HepG2 (cell line): ENCODE measurements around the gene NFAT5. TPM values are rescaled to one million over a fixed set of nuclear protein-coding genes. Genes with fewer than 3 reads are reported as not detected.
"Not testable (repeated sequence)": the region's sequence is repeated elsewhere in the genome, so short reads cannot be mapped to it uniquely, and the experiment has no call there.

Source experiments
- ATAC-seq: fragments of 200-7000 bp; cut with Tn5 transposase; 3 replicates; pipeline ENCODE4 v1.9.1; 2020; ENCODE audit warnings: mild to moderate bottlenecking, moderate library complexity
- BruUV-seq: library from RNA; stranded (reverse); fragments of 400-500 nt; replicated peaks from 2 replicates; lab custom pipeline; 2021; lab: Mats Ljungman, UMichigan
- CTCF ChIA-PET: fragments of 300-600 bp; formaldehyde crosslinking; extraction: SDS; loops from one replicate; lab custom pipeline; 2021; ENCODE audit warnings: low total read pairs, inconsistent platforms, low intra/inter-chr PET ratio; lab: Yijun Ruan, JAX
- POLR2A ChIA-PET: fragments of 350-600 bp; sonication (Branson Sonifier 250); formaldehyde crosslinking; loops from one replicate; lab custom pipeline; 2020; ENCODE audit warnings: antibody characterized with exemption, inconsistent platforms; lab: Yijun Ruan, JAX
- DNase-seq: peaks from one replicate; pipeline ENCODE4 v3.0.0-alpha.2; 2015; ENCODE audit warnings: low spot score
- FAIRE-seq: peaks from 3 replicates; lab custom pipeline; 2011; peaks lifted over from hg19 to GRCh38; lab: Jason Lieb, UNC
- H2AFZ ChIP-seq: one replicate; pipeline ENCODE4 v1.6.1; 2011; ENCODE audit warnings: low read length, inconsistent platforms
- H3K27ac ChIP-seq: fragments of 300-600 bp; 3 replicates; pipeline ENCODE4 v1.8.0; 2011; ENCODE audit warnings: mixed run types, mild to moderate bottlenecking, mixed read lengths, low read length, inconsistent platforms; ENCODE audit not compliant: insufficient read depth; ENCODE audit errors: extremely low read length
- H3K27me3 ChIP-seq, 2 experiments: fragments of 200-600 bp in 1 of 2; 2 replicates in 1 of 2; 3 replicates in 1 of 2; pipeline versions ENCODE4 v1.6.0 to v1.8.0; 2011; ENCODE audit warnings: low read length in 2 of 2, mild to moderate bottlenecking in 2 of 2, moderate library complexity in 2 of 2, inconsistent platforms in 1 of 2; ENCODE audit not compliant: insufficient read depth in 2 of 2, control insufficient read depth in 1 of 2
- H3K36me3 ChIP-seq, 2 experiments: fragments of 200-600 bp in 1 of 2; replicated peaks in 1 of 2; 2 replicates in 1 of 2; 3 replicates in 1 of 2; pipeline versions ENCODE4 v1.5.1 to v1.8.0; 2011; ENCODE audit warnings: low read length in 2 of 2, inconsistent platforms in 1 of 2; ENCODE audit not compliant: insufficient read depth in 2 of 2, control insufficient read depth in 1 of 2
- H3K4me1 ChIP-seq: 2 replicates; pipeline ENCODE4 v1.5.1; 2012; ENCODE audit warnings: low read length, inconsistent platforms; ENCODE audit not compliant: insufficient read depth
- H3K4me2 ChIP-seq: 2 replicates; pipeline ENCODE4 v1.6.0; 2011; ENCODE audit warnings: low read depth, low read length, inconsistent platforms
- H3K4me3 ChIP-seq, 3 experiments: fragments of 200-600 bp in 1 of 3; sonication (generic), shearing (Covaris generic) in 1 of 3; replicated peaks in 1 of 3; 2 replicates each; pipeline ENCODE4 v1.5.1; 2011 to 2016; ENCODE audit warnings: low read length in 3 of 3, inconsistent platforms in 2 of 3, low read depth in 2 of 3, mild to moderate bottlenecking in 2 of 3, control low read depth in 1 of 3, mixed read lengths in 1 of 3; ENCODE audit not compliant: insufficient read depth in 1 of 3
- H3K79me2 ChIP-seq: one replicate; pipeline ENCODE4 v1.6.1; 2011; ENCODE audit warnings: low read length, inconsistent platforms; ENCODE audit not compliant: insufficient read depth
- H3K9ac ChIP-seq: 2 replicates; pipeline ENCODE4 v1.6.0; 2011; ENCODE audit warnings: mild to moderate bottlenecking, low read depth, low read length, inconsistent platforms; ENCODE audit not compliant: insufficient read depth
- H3K9me3 ChIP-seq: 2 replicates; pipeline ENCODE4 v1.5.1; 2012; ENCODE audit warnings: mild to moderate bottlenecking, low read length
- H4K20me1 ChIP-seq: 2 replicates; pipeline ENCODE4 v1.6.0; 2011; ENCODE audit warnings: inconsistent platforms, mild to moderate bottlenecking, low read length, moderate library complexity; ENCODE audit not compliant: insufficient read depth
- ZC3H13 ChIP-seq: sonication (generic); formaldehyde crosslinking; IDR thresholded peaks from 2 replicates; pipeline ENCODE4 v1.8.1; 2023; ENCODE audit warnings: mild to moderate bottlenecking, missing genetic modification reagents, moderate library complexity
- ZKSCAN1 ChIP-seq: fragments of 150-350 bp; IDR thresholded peaks from 2 replicates; pipeline ENCODE4 v1.6.1; 2014; ENCODE audit warnings: low read length
- WGBS: methylation state at CpG from one replicate; pipeline ENCODE4 v1.1.6; 2017; ENCODE audit warnings: low lambda C conversion rate; 5-methylcytosine and 5-hydroxymethylcytosine counted together
- in situ Hi-C: cut with HindIII; loops from 2 replicates; pipeline ENCODE4 v1.10.0; 2017; ENCODE audit warnings: low pct_unique_long_range_greater_than_20kb; ENCODE audit not compliant: extremely low pct_ligation_motif_present
- intact Hi-C: fragments of 100-400 bp; cut with micrococcal nuclease; formaldehyde crosslinking; loops from one replicate; pipeline ENCODE4 v1.10.0; 2022; ENCODE audit not compliant: unreplicated experiment
- polyA plus RNA-seq, 8 experiments: library from polyadenylated mRNA; depleted of rRNA in 3 of 8; stranded (reverse) in 7 of 8; unstranded in 1 of 8; fragments of >200 nt; fragmentation: Illumina TruSeq in 4 of 8; extraction: Trizol in 4 of 8; gene quantifications; 2 replicates each; pipeline versions ENCODE4 v1.2.1 to v1.2.3, GENCODE V29; 2011 to 2016; ENCODE audit warnings: low read depth in 4 of 8, missing spikeins in 1 of 8, mixed read lengths in 1 of 8; ENCODE audit not compliant: insufficient read depth in 1 of 8
- total RNA-seq, 5 experiments: library from RNA; depleted of rRNA; stranded (reverse); fragments of >200 nt; fragmentation: Illumina TruSeq; extraction: Trizol; gene quantifications; 2 replicates each; pipeline ENCODE4 v1.2.3, GENCODE V29; 2016; ENCODE audit warnings: low read depth in 1 of 5

The NFAT5 gene
- total and polyA plus RNA-seq, 2 of the 13 experiments (the other 11 are each of a cell fraction or from before 2014, with no cell fraction given), result 20.5 to 54.3 TPM

DNA sequence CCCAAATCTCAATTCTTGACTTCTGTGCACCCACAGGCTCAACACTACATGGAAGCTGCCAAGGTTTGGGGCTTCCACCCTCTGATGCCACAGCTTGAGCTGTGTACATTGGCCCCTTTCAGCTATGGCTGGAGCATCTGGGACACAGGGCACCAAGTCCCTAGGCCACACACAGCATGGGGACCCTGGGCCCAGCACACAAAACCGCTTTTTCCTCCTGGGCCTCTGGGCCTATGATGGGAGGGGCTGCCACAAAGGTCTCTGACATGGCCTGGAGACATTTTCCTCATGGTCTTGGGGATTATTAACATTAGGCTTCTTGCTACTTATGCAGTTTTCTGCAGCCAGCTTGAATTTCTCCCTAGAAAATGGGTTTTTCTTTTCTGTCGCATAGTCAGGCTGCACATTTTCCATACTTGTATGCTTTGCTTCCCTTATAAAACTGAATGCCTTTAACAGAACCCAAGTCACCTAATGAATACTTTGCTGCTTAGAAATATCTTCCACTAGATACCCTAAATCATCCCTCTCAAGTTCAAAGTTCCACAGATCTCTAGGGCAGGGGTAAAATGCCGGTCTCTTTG is 70.9 kb downstream of the NFAT5 start:
- POLR2A ChIA-PET, H3K27me3 ChIP-seq, FAIRE-seq, H3K9ac ChIP-seq, H4K20me1 ChIP-seq, ATAC-seq, in situ Hi-C loops, BruUV-seq, H3K4me2 ChIP-seq, H3K27ac ChIP-seq, intact Hi-C loops, CTCF ChIA-PET, H3K4me1 ChIP-seq, DNase-seq, H3K4me3 ChIP-seq, H2AFZ ChIP-seq: not testable (repeated sequence)
- Histone ChIP-seq H3K79me2 (peaks cover 15% of the 10 kb centered on the region), H3K9me3 (peaks cover 24% of the 10 kb centered on the region), H3K36me3 (peaks cover 23 to 45% of the 10 kb centered on the region in 2 experiments)
- TF ChIP-seq ZKSCAN1, result peak; percentile 71; the same call in 1 of the 2 replicates
- 98% methylated on average over 2 of the region's 3 CpGs for WGBS

DNA sequence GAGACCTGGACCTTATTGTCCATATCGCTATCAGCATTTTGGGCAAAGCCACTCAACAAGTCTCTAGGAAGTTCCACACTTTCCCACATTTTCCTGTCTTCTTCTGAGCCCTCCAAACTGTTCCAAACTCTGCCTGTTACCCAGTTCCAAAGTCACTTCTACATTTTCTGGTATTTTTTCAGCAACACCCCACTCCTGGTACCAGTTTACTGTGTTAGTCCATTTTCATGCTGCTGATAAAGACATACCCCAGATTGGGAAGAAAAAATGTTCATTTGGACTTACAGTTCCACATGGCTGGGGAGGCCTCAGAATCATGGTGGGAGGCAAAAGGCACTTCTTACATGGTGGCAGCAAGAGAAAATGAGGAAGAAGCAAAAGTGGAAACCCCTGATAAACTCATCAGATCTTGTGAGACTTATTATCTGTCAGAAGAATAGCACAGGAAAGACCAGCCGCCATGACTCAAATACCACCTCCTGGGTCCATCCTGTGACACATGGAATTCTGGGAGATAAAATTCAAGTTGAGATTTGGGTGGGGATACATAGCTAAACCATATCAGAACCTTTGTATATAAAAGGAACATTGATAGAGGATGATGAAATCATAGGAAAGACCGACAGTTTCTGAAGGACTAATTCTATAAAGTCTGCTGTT is 71.6 kb downstream of the NFAT5 start:
- not testable (repeated sequence) for BruUV-seq, H3K4me2 ChIP-seq
- peaks cover 20% of the 10 kb centered on the region for H3K79me2 ChIP-seq

More for the DNA sequence above, 71.6 kb downstream of the NFAT5 start:
- ATAC-seq, CTCF ChIA-PET, FAIRE-seq, DNase-seq, H4K20me1 ChIP-seq, H3K27ac ChIP-seq, H3K4me1 ChIP-seq, H3K27me3 ChIP-seq, POLR2A ChIA-PET, H3K9ac ChIP-seq, in situ Hi-C loops: not testable (repeated sequence)
- peaks cover 21 to 45% of the 10 kb centered on the region in 2 experiments for H3K36me3 ChIP-seq
- 0 out of 2 replicates have a peak, but pooled peaks have one; percentile 38 for TF ChIP-seq ZC3H13
- TF ChIP-seq, all 625 proteins: peak for 1; not testable (repeated sequence) for 624
- H3K4me3 ChIP-seq, intact Hi-C loops, H2AFZ ChIP-seq: not testable (repeated sequence)
- WGBS, result 99% methylated on average over 3 of the region's 3 CpGs
- peaks cover 24% of the 10 kb centered on the region for H3K9me3 ChIP-seq
